HUES64 (cell line): Measurements from ENCODE around the gene DICER1.

Source experiments
- H3K27ac ChIP-seq: 2 replicates; pipeline ENCODE4 v1.7.0; 2013; ENCODE audit warnings: low read depth, low read length, inconsistent platforms
- H3K27me3 ChIP-seq: 2 replicates; pipeline ENCODE4 v1.6.1; 2013; ENCODE audit warnings: mild to moderate bottlenecking, low read length; ENCODE audit not compliant: insufficient read depth
- H3K36me3 ChIP-seq: 2 replicates; pipeline ENCODE4 v1.6.1; 2013; ENCODE audit warnings: mild to moderate bottlenecking, low read length; ENCODE audit not compliant: insufficient read depth
- H3K4me1 ChIP-seq: 2 replicates; pipeline ENCODE4 v1.6.1; 2013; ENCODE audit warnings: mild to moderate bottlenecking, low read length, moderate library complexity; ENCODE audit not compliant: insufficient read depth
- H3K4me3 ChIP-seq: 2 replicates; pipeline ENCODE4 v1.5.1; 2013; ENCODE audit warnings: mild to moderate bottlenecking, low read length, moderate library complexity
- H3K9ac ChIP-seq: 2 replicates; pipeline ENCODE4 v1.6.1; 2013; ENCODE audit warnings: mild to moderate bottlenecking, low read depth, low read length
- H3K9me3 ChIP-seq: 2 replicates; pipeline ENCODE4 v1.6.1; 2013; ENCODE audit warnings: low read depth, low read length; ENCODE audit not compliant: insufficient read depth
- WGBS: fragments of 150-250, 120-280 bp; methylation state at CpG from one replicate; pipeline ENCODE4 v1.1.7; 2013; ENCODE audit warnings: missing lambda C conversion rate; 5-methylcytosine and 5-hydroxymethylcytosine counted together

The DICER1 gene

DNA sequence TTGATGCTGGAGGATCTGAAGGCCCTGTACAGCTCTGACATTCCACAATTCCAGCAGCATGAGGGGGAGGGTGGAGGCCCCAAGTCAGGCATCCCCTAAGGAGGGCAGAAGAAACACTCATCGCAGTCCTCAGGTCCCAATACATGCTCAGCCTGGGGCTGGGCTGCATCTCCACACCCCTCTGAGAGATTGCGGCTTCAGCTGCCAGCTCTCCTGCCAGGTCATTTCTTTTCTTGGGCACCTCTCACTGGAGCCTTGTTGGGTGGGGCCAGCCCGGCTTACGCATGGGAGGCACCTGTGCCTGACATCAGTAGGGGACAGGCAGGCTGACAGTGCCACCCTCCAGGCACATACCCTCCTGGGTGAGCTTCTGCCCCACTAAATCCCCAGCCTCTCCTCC is 89.8 kb downstream of the DICER1 start:
- Histone ChIP-seq H3K27me3 (no peaks in the 10 kb centered on the region), H3K4me3 (no peak overlapping the region), H3K36me3 (no peaks in the 10 kb centered on the region), H3K27ac (no peak overlapping the region), H3K9ac (no peak overlapping the region), H3K4me1 (no peaks in the 10 kb centered on the region), H3K9me3 (no peaks in the 10 kb centered on the region)
- WGBS = 96% methylated on average over 4 of the region's 4 CpGs

DNA sequence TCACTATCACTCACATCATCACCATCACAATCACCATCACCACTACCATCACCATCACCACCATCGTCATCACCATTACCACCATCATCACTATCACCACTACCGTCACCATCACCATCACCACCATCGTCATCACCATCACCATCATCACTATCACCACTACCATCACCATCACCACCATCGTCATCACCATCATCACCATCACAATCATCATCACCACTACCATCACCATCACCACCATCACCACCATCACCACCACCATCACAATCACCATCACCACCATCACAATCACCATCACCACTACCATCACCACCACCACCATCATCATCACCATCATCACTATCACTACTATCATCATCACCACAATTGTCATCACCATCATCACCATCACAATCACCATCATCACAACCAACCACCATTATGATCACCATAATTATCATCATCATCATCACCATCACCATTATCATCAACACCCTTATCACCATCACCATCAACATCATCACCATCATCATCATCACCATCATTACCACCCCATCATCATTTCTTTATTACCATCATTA is 90.8 kb downstream of the DICER1 start:
- Histone ChIP-seq H3K9me3 (no peaks in the 10 kb centered on the region), H3K36me3 (no peaks in the 10 kb centered on the region), H3K4me1 (no peaks in the 10 kb centered on the region), H3K27ac (no peak overlapping the region), H3K9ac (no peak overlapping the region), H3K4me3 (no peak overlapping the region), H3K27me3 (no peaks in the 10 kb centered on the region)
- 92% methylated on average over 4 of the region's 4 CpGs for WGBS

DNA sequence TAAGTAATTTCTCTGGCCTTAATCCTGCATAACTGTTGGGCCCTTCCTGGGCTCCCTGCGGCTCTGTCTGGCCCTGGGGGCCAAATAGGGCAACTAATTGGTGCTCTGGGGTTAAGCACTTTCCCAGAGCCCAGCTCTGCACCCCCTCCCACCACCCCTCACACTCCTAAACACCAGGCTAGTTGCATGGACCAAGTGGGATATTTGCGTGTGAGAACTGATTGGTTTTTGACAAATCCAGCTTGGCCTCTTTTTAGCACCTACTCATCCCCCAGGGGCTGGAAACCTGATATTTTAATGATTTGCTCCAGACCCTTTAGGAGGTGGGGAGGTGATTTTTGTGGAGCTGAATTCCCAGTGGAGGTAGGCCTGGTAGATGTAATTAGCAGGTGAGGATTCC is 91.9 kb downstream of the DICER1 start:
- H3K4me1 ChIP-seq = no peaks in the 10 kb centered on the region
- no peak overlapping the region for H3K4me3 ChIP-seq
- no peaks in the 10 kb centered on the region for H3K27me3 ChIP-seq
- no peaks in the 10 kb centered on the region for H3K9me3 ChIP-seq
- 71% methylated on average over 2 of the region's 2 CpGs for WGBS
- H3K36me3 ChIP-seq = no peaks in the 10 kb centered on the region
- H3K9ac ChIP-seq = no peak overlapping the region
- no peak overlapping the region for H3K27ac ChIP-seq

DNA sequence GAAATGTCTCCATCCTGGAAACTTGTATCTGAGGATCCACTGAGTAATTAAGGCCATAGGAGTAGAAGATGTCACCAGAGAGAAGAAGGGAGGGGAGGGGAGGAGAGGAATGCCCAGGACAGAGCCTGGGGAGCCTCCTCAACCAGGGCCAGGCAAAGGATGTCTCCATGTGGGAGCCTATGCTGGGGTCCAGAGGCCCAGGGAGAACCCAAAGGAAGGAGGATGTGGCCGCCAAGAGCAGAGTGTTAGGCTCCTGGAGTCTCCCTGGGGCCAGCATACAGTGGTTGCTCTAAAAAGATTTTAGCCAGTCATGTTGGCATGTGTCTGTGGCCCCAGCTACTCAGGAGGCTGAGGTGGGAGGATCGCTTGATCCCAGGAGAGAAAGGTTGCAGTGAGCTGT is 92.6 kb downstream of the DICER1 start:
- Histone ChIP-seq H3K4me3 (no peak overlapping the region), H3K9me3 (no peaks in the 10 kb centered on the region), H3K36me3 (no peaks in the 10 kb centered on the region), H3K27me3 (no peaks in the 10 kb centered on the region), H3K9ac (no peak overlapping the region), H3K4me1 (no peaks in the 10 kb centered on the region), H3K27ac (no peak overlapping the region)
- WGBS = 94% methylated on average over 2 of the region's 2 CpGs

DNA sequence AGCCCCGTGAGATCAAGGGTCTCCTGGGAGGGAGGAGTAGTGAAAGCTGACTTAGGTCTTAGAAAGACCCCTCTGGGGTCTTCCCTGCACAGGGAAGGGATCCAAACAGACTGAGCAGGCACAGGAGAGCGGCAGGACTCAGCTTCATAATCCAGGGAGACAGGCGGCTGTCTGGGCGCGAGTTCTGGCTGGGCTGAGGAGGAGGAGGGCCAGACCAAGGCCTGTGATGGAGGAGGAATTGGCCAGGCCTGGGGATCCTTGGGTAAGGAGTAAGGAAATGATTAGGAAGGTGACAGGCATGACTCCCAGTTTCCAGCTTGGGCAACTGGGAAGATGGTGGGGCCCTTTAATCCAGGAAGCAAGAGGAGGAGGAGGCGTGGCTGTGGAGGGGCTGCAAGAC is 93.1 kb downstream of the DICER1 start:
- Histone ChIP-seq H3K9me3 (no peaks in the 10 kb centered on the region), H3K27me3 (no peaks in the 10 kb centered on the region), H3K4me3 (no peak overlapping the region), H3K9ac (no peak overlapping the region), H3K36me3 (no peaks in the 10 kb centered on the region), H3K27ac (no peak overlapping the region), H3K4me1 (no peaks in the 10 kb centered on the region)
- WGBS = 94% methylated on average over 6 of the region's 6 CpGs

DNA sequence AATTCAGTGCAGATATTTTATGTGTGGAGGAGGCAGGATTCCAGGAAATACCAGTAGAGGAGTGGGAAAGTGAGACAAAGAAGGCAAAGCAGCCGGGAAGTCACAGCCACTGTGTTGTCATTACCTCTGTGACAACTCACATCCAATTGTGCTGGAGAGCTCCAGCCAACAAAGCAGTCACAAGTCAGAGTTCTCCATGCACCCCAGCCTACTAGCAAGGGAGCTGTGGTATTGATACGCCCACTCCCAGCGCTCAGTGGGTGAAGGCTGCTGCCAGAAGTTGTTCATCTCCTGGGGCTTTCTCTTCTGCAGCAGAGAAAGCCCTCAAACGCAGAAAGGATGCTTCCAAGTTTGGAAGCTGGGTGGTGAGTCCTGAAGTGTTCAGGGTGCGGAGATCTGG is 93.9 kb downstream of the DICER1 start:
- H3K9ac ChIP-seq = no peak overlapping the region
- H3K9me3 ChIP-seq = no peaks in the 10 kb centered on the region
- H3K4me3 ChIP-seq = no peak overlapping the region
- H3K27me3 ChIP-seq = no peaks in the 10 kb centered on the region
- no peaks in the 10 kb centered on the region for H3K4me1 ChIP-seq
- no peaks in the 10 kb centered on the region for H3K36me3 ChIP-seq
- H3K27ac ChIP-seq = no peak overlapping the region
- WGBS = 57% methylated on average over 5 of the region's 5 CpGs

DNA sequence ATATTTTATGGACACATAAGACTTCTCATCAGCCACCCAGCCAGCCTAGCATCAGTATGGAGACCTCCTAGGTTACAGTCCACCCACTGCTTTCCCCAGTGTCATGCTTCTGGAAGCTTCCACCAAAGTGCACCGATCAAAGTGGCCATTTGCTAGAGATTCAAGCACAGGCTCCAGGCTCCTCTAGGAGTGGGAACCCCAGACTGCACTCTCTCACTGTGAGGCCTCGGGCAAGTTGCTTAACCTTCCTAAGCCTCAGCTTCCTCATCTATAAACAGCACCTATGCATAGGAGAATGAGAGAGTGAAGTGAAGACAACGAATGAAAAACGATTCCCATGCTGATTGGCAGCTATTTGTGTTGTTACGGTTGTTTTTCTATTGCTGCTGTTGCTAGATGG is 94.4 kb downstream of the DICER1 start:
- Histone ChIP-seq H3K9ac (no peak overlapping the region), H3K4me3 (no peak overlapping the region), H3K27ac (no peak overlapping the region), H3K36me3 (no peaks in the 10 kb centered on the region), H3K9me3 (no peaks in the 10 kb centered on the region), H3K4me1 (no peaks in the 10 kb centered on the region), H3K27me3 (no peaks in the 10 kb centered on the region)
- 88% methylated on average over 5 of the region's 5 CpGs for WGBS

DNA sequence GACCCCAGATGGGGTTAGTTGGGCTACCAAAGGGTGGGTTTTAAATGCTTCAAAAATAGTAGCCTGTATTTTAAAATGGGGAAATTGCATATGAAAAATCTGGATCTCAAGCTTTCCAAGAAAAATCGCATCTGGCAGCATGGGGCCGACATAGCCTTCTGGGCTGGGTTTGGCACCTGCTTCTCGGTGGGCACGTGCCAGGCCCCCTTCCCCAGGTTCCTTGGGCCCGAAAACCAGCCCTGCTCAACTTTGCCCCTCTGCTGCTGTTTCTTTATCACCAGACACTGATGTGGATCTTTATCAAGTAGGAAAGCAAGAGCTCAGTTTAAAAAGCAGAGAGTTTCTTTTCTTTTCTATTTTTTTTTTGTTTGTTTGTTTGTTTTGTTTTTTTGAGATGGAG is 95.1 kb downstream of the DICER1 start:
- WGBS = 94% methylated on average over 5 of the region's 5 CpGs
- H3K27me3 ChIP-seq = no peaks in the 10 kb centered on the region
- H3K36me3 ChIP-seq = no peaks in the 10 kb centered on the region
- H3K9me3 ChIP-seq = no peaks in the 10 kb centered on the region
- no peak overlapping the region for H3K4me3 ChIP-seq
- H3K27ac ChIP-seq = no peak overlapping the region
- H3K4me1 ChIP-seq = no peaks in the 10 kb centered on the region
- H3K9ac ChIP-seq = no peak overlapping the region

DNA sequence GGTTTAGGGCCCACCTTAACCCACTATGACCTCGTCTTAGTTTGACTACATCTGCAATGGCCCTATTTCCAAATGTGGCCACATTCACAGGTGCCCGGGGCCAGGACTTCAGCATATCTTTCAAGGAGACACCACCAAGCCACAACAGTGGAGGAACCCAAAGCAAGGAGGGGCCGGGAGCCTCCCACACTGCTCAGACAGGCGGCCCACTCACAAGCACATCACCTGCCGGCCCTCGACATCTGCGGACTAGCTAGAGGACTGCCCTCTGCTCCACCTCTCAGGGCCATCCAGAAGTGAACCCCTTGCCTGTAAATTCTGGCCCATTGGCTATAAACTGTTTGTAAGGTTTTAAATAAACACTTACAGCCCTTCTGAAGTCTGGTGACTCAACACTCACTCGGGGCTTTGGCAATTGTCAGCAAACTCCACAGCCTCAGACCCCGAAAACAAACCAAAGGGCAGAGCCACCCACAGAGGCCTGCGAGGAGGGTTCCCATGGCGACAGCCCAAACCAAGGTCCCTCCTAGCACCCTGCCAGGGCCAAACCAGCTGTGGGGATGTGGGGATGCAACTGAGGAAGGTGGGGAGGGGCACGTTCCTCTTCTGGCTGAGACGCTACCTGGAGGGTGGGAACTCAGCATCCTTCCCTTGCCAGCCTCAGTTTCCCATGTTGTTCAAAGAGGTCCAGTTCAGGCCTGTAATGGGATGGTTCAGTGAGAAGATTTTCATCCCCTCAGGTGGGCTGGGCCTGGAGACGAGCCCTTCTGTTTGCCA is 95.8 kb downstream of the DICER1 start:
- Histone ChIP-seq H3K4me1 (no peaks in the 10 kb centered on the region), H3K27ac (no peak overlapping the region), H3K9me3 (no peaks in the 10 kb centered on the region), H3K4me3 (no peak overlapping the region), H3K36me3 (no peaks in the 10 kb centered on the region), H3K27me3 (no peaks in the 10 kb centered on the region), H3K9ac (no peak overlapping the region)
- 89% methylated on average over 14 of the region's 14 CpGs for WGBS

DNA sequence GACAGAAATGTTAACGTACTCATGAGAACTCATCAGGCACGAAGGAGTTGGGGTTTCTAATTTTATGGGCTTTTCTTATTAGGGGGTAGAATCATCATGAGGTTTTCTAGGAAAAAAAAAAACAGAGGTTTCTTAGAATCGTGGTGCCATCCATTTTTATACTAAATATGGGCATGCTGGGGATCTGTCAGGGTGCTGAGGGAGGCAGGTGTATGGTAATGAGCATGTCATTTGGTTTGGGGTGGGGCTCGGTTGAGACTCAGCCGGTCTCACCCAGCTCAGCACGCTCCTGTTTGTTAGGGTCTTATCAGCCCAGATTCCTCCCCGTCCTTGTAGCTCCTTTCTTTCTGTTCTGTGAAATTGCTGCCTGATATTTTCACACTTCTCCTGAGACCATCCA is 98.2 kb downstream of the DICER1 start:
- Histone ChIP-seq H3K9ac (no peak overlapping the region), H3K4me3 (no peak overlapping the region), H3K27me3 (no peaks in the 10 kb centered on the region), H3K4me1 (no peaks in the 10 kb centered on the region), H3K27ac (no peak overlapping the region), H3K9me3 (no peaks in the 10 kb centered on the region), H3K36me3 (no peaks in the 10 kb centered on the region)
- 84% methylated on average over 7 of the region's 7 CpGs for WGBS

DNA sequence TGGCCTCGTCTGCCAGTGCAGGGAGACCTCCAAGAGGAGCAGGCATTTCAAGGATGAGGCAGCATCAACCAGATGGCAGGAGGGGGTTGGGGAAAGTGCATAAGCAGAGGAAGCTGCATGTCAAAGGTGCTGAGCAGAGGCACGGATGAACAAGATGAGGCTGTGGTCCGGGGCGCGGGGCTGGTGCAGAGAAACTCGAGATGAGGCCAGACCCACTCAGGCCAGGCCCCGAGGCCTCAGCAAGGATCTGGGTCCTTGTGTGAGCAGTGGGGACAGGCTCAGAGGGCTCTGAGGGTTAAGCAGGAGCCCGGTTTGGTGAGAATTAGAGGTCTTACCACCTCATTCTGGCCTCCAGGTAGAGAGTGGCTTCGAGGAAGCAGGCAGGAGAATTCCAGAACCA is 98.8 kb downstream of the DICER1 start:
- Histone ChIP-seq H3K4me1 (no peaks in the 10 kb centered on the region), H3K9ac (no peak overlapping the region), H3K4me3 (no peak overlapping the region), H3K36me3 (no peaks in the 10 kb centered on the region), H3K27me3 (no peaks in the 10 kb centered on the region), H3K27ac (no peak overlapping the region), H3K9me3 (no peaks in the 10 kb centered on the region)
- 85% methylated on average over 9 of the region's 9 CpGs for WGBS

DNA sequence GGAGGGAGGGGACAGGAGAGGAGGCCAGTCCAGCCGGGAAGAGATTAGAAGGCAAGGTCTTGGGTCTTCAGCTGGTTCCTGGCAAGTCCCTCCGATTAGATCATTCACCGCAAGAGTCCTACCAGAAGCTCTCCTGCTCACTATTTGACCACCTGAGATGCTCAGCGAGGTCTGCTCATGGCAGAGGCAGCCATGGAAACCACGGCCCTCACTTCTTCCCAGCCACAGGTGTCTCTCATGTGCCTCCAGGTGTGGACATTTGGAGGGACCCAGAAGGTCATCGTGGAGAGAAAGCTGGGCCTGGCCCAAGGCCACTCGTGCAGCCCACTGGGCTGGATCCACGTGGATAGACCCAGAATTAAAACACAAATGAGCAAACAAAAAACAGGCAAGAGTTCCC is 99.5 kb downstream of the DICER1 start:
- H3K9ac ChIP-seq = no peak overlapping the region
- H3K4me3 ChIP-seq = no peak overlapping the region
- H3K4me1 ChIP-seq = no peaks in the 10 kb centered on the region
- H3K27ac ChIP-seq = no peak overlapping the region
- no peaks in the 10 kb centered on the region for H3K9me3 ChIP-seq
- no peaks in the 10 kb centered on the region for H3K27me3 ChIP-seq
- WGBS = 79% methylated on average over 8 of the region's 8 CpGs
- no peaks in the 10 kb centered on the region for H3K36me3 ChIP-seq
